SH-SY5Y (cell line): ENCODE data around the gene PRAC2.

Experiments
- GATA2 ChIP-seq: IDR thresholded peaks from 2 replicates; pipeline ENCODE4 v1.6.1; 2011; ENCODE audit warnings: mild to moderate bottlenecking, low read depth, low read length
- GATA3 ChIP-seq: IDR thresholded peaks from 2 replicates; pipeline ENCODE4 v1.6.1; 2011; ENCODE audit warnings: low read depth, mild to moderate bottlenecking, low read length, moderate library complexity

- TF ChIP-seq GATA2 (no peak), GATA3 (no peak)
These were observed 2.0 kb downstream of the PRAC2 start for GRCh38 chr17:48725004-48725287.
